IPS-15b (cell line): ENCODE measurements around the gene TBXA2R.

Experiments
- H3K27me3 ChIP-seq: one replicate; pipeline ENCODE4 v1.6.1; 2013; ENCODE audit warnings: low read length; ENCODE audit not compliant: control insufficient read depth, insufficient read depth
- H3K36me3 ChIP-seq: one replicate; pipeline ENCODE4 v1.6.1; 2013; ENCODE audit warnings: low read length; ENCODE audit not compliant: control insufficient read depth, insufficient read depth
- H3K4me1 ChIP-seq: one replicate; pipeline ENCODE4 v1.6.1; 2013; ENCODE audit warnings: mild to moderate bottlenecking, low read length; ENCODE audit not compliant: control insufficient read depth, insufficient read depth
- H3K4me3 ChIP-seq: one replicate; pipeline ENCODE4 v1.5.1; 2013; ENCODE audit warnings: low read depth, low read length
- H3K9ac ChIP-seq: one replicate; pipeline ENCODE4 v1.6.1; 2013; ENCODE audit warnings: low read depth, mild to moderate bottlenecking, low read length
- H3K9me3 ChIP-seq: one replicate; pipeline ENCODE4 v1.6.1; 2013; ENCODE audit warnings: mild to moderate bottlenecking, low read length; ENCODE audit not compliant: control insufficient read depth, insufficient read depth

TBXA2R gene

GRCh38 chr19:3646336-3647092 lies 39.8 kb upstream of the TBXA2R start:
- H3K36me3 ChIP-seq, result peaks cover 15% of the 10 kb centered on the region
- H3K4me1 ChIP-seq, result no peaks in the 10 kb centered on the region
- no peaks in the 10 kb centered on the region for H3K27me3 ChIP-seq
- no peak overlapping the region for H3K4me3 ChIP-seq
- no peaks in the 10 kb centered on the region for H3K9me3 ChIP-seq
- H3K9ac ChIP-seq, result no peak overlapping the region

- peaks cover 15% of the 10 kb centered on the region for H3K36me3 ChIP-seq
- no peaks in the 10 kb centered on the region for H3K4me1 ChIP-seq
- no peaks in the 10 kb centered on the region for H3K27me3 ChIP-seq
- no peak overlapping the region for H3K4me3 ChIP-seq
- no peak overlapping the region for H3K9ac ChIP-seq
- no peaks in the 10 kb centered on the region for H3K9me3 ChIP-seq
These were observed 39.1 kb upstream of the TBXA2R start for GRCh38 chr19:3645726-3646125.

DNA sequence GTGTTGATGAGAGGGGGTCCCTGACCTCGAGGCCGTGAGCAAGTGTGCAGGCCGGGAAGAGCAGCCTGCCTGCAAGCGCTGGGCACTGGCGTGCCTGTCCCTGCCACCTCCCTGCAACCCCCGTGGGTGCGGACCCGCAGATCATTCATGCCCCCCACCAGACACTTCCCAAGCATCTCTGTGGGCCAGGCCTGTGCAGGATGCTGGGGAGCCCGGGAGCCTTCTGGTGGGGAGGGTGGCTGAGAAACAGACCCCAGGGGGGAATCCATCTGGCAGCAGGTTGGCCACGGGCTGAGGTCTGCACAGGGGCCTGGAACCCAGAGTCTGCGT lies 38.4 kb upstream of the TBXA2R start:
- Histone ChIP-seq H3K27me3 (no peaks in the 10 kb centered on the region), H3K4me1 (no peaks in the 10 kb centered on the region), H3K4me3 (no peak overlapping the region), H3K9me3 (no peaks in the 10 kb centered on the region), H3K36me3 (peaks cover 15% of the 10 kb centered on the region), H3K9ac (no peak overlapping the region)

DNA sequence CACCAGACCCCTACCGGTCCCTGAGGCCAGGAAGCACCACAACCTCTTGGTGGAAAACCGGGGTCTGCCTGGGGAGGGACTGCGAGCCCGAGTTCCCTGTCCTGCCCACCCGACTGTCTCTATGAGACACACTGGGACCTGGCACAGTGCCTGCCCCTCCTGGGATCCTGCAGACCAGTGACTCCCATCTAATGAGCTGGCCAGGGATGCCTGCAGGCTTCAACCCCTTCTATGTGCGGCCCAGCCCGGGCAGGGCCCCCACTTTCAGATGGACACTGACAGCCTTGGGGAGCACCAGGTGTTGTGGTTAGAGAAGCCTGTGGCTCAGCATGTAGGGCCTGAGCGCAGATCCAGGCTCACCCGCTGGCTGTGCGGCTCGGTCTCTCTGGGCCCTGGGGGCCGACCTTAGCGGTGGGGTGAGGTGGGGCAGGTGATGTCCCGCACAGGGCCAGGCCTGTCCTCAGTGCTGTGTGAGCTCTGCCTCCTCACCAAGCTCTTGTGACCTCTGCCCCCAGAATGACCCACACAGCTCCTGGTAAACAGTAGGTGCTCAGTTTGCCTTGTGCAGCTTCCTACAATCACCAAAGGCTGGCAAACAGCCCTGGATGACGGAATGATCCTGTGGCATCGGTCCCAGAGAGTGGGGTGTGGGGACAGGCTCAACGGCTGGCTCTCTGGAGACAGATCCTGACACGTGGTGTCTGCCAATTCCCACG lies 37.8 kb upstream of the TBXA2R start:
- Histone ChIP-seq H3K9ac (no peak overlapping the region), H3K36me3 (peaks cover 15% of the 10 kb centered on the region), H3K4me1 (no peaks in the 10 kb centered on the region)

GRCh38 chr19:3643674-3644313 lies 37.1 kb upstream of the TBXA2R start:
- peaks cover 18% of the 10 kb centered on the region for H3K36me3 ChIP-seq
- no peak overlapping the region for H3K9ac ChIP-seq
- no peaks in the 10 kb centered on the region for H3K27me3 ChIP-seq
- H3K4me1 ChIP-seq, result no peaks in the 10 kb centered on the region
- no peak overlapping the region for H3K4me3 ChIP-seq
- H3K9me3 ChIP-seq, result no peaks in the 10 kb centered on the region

More for the DNA sequence above, 37.8 kb upstream of the TBXA2R start:
- H3K4me3 ChIP-seq, result no peak overlapping the region
- no peaks in the 10 kb centered on the region for H3K9me3 ChIP-seq
- no peaks in the 10 kb centered on the region for H3K27me3 ChIP-seq

- Histone ChIP-seq H3K4me1 (no peaks in the 10 kb centered on the region), H3K9ac (no peak overlapping the region), H3K4me3 (no peak overlapping the region), H3K27me3 (no peaks in the 10 kb centered on the region), H3K36me3 (peaks cover 23% of the 10 kb centered on the region), H3K9me3 (no peaks in the 10 kb centered on the region)
These were observed 36.5 kb upstream of the TBXA2R start for GRCh38 chr19:3642987-3643673.

GRCh38 chr19:3642296-3642695 lies 35.6 kb upstream of the TBXA2R start:
- Histone ChIP-seq H3K27me3 (no peaks in the 10 kb centered on the region), H3K9me3 (no peaks in the 10 kb centered on the region), H3K4me1 (no peaks in the 10 kb centered on the region), H3K36me3 (peaks cover 23% of the 10 kb centered on the region), H3K4me3 (no peak overlapping the region), H3K9ac (no peak overlapping the region)

GRCh38 chr19:3641515-3642269 lies 35.0 kb upstream of the TBXA2R start:
- no peak overlapping the region for H3K4me3 ChIP-seq
- H3K9me3 ChIP-seq, result no peaks in the 10 kb centered on the region
- H3K27me3 ChIP-seq, result no peaks in the 10 kb centered on the region
- peaks cover 23% of the 10 kb centered on the region for H3K36me3 ChIP-seq
- H3K9ac ChIP-seq, result no peak overlapping the region
- H3K4me1 ChIP-seq, result no peaks in the 10 kb centered on the region

GRCh38 chr19:3639479-3639878 lies 32.8 kb upstream of the TBXA2R start:
- H3K9ac ChIP-seq, result no peak overlapping the region
- H3K4me1 ChIP-seq, result no peaks in the 10 kb centered on the region
- peaks cover 17% of the 10 kb centered on the region for H3K36me3 ChIP-seq
- no peaks in the 10 kb centered on the region for H3K9me3 ChIP-seq
- no peaks in the 10 kb centered on the region for H3K27me3 ChIP-seq
- no peak overlapping the region for H3K4me3 ChIP-seq

- peaks cover 17% of the 10 kb centered on the region for H3K36me3 ChIP-seq
These were observed 31.8 kb upstream of the TBXA2R start for GRCh38 chr19:3638208-3639193.

More at GRCh38 chr19:3638208-3639193, 31.8 kb upstream of the TBXA2R start:
- H3K9ac ChIP-seq, result no peak overlapping the region
- H3K4me3 ChIP-seq, result no peak overlapping the region
- no peaks in the 10 kb centered on the region for H3K4me1 ChIP-seq
- H3K9me3 ChIP-seq, result no peaks in the 10 kb centered on the region
- no peaks in the 10 kb centered on the region for H3K27me3 ChIP-seq
